C4-2B (cell line): Measurements from ENCODE around the gene ABHD14A.

Experiments used
- ZFX ChIP-seq: fragments of 450-650 bp; IDR thresholded peaks from 2 replicates; pipeline ENCODE4 v1.6.1; 2017
- TF ChIP-seq, protein P1 (sequence below): fragments of 450-650 bp; conservative IDR thresholded peaks from 2 replicates; pipeline ENCODE4 v1.5.1; 2017; ENCODE audit warnings: mild to moderate bottlenecking

GRCh38 chr3:51940648-51941462 is 34.0 kb upstream of the ABHD14A start:
- TF ChIP-seq, protein P1, sequence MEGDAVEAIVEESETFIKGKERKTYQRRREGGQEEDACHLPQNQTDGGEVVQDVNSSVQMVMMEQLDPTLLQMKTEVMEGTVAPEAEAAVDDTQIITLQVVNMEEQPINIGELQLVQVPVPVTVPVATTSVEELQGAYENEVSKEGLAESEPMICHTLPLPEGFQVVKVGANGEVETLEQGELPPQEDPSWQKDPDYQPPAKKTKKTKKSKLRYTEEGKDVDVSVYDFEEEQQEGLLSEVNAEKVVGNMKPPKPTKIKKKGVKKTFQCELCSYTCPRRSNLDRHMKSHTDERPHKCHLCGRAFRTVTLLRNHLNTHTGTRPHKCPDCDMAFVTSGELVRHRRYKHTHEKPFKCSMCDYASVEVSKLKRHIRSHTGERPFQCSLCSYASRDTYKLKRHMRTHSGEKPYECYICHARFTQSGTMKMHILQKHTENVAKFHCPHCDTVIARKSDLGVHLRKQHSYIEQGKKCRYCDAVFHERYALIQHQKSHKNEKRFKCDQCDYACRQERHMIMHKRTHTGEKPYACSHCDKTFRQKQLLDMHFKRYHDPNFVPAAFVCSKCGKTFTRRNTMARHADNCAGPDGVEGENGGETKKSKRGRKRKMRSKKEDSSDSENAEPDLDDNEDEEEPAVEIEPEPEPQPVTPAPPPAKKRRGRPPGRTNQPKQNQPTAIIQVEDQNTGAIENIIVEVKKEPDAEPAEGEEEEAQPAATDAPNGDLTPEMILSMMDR: no peak
- TF ChIP-seq ZFX: no peak
